Neural cell (in vitro differentiated cells): ENCODE measurements around the gene CARD9.

Experiments
- EP300 ChIP-seq: fragments of 450-650 bp; conservative IDR thresholded peaks from 2 replicates; pipeline ENCODE4 v1.6.1; 2014; ENCODE audit warnings: antibody characterized with exemption, mild to moderate bottlenecking, moderate library complexity; ENCODE audit not compliant: poor library complexity, severe bottlenecking
- EZH2 ChIP-seq: fragments of 200-600, 300-800 bp; shearing (Covaris generic), sonication (generic); IDR thresholded peaks from 2 replicates; pipeline ENCODE4 v1.6.1; 2014; ENCODE audit warnings: antibody characterized with exemption, low read length, borderline replicate concordance, mild to moderate bottlenecking; ENCODE audit not compliant: insufficient read depth, poor library complexity, severe bottlenecking
- MXI1 ChIP-seq: fragments of 450-650 bp; conservative IDR thresholded peaks from 2 replicates; pipeline ENCODE4 v1.6.1; 2014; ENCODE audit warnings: antibody characterized with exemption, mild to moderate bottlenecking; ENCODE audit not compliant: poor library complexity, severe bottlenecking
- POLR2AphosphoS5 ChIP-seq: IDR thresholded peaks from 2 replicates; pipeline ENCODE4 v1.6.1; 2012
- RAD21 ChIP-seq: fragments of 450-650 bp; conservative IDR thresholded peaks from 2 replicates; pipeline ENCODE4 v1.6.1; 2014; ENCODE audit warnings: antibody characterized with exemption, mild to moderate bottlenecking, moderate library complexity
- TAF1 ChIP-seq: IDR thresholded peaks from 2 replicates; pipeline ENCODE4 v1.6.1; 2012; ENCODE audit warnings: low read depth
- TF ChIP-seq, protein P1 (sequence below): fragments of 450-650 bp; IDR thresholded peaks from 2 replicates; pipeline ENCODE4 v1.5.1; 2014; ENCODE audit warnings: antibody characterized with exemption, mild to moderate bottlenecking, moderate library complexity; ENCODE audit not compliant: poor library complexity, severe bottlenecking

DNA sequence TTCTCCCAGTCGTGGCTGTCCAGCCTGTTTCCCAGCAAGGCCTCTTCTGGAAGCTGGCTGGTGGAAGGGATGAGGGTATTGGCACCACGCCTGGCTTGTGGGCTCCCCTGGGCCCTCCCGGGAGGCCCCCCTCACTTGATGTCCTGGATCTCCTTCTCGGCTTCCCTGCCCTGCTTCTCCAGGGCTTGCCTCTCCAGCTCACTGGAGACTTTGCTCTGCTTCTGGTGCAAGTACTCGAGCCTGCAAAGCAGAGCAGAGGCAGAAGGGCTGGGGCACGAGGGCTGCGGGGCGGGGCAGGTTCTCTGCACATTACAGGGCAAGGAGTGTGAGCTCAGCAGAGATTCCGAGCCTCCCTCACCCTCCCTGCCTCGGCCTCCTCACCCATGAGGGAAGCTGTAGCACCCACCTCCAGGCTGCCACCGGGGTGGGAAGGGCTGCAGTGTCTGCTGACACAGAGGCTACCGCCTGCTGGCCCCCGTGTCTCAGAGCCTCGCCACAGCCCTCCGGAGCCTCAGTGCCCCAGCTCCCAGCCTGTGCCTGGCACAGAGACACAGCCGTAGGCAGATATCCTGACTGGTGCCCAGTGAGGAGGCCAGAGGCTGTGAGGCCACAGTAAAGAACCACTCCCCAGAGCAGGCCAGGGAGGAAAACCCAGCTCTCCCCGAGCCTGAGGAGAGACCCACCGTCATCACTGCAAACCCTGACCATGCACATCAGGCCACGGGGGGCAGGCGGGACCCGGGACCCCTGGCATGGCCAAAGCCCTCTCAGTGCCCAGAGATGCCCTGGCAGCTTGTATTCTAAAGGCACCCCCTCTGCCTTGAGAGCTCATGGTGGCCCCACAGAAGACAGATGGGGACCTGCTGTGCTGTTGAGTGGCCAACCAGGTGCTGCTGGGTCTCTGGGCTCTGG is 19.3 kb upstream of the CARD9 start:
- TF ChIP-seq, protein P1, sequence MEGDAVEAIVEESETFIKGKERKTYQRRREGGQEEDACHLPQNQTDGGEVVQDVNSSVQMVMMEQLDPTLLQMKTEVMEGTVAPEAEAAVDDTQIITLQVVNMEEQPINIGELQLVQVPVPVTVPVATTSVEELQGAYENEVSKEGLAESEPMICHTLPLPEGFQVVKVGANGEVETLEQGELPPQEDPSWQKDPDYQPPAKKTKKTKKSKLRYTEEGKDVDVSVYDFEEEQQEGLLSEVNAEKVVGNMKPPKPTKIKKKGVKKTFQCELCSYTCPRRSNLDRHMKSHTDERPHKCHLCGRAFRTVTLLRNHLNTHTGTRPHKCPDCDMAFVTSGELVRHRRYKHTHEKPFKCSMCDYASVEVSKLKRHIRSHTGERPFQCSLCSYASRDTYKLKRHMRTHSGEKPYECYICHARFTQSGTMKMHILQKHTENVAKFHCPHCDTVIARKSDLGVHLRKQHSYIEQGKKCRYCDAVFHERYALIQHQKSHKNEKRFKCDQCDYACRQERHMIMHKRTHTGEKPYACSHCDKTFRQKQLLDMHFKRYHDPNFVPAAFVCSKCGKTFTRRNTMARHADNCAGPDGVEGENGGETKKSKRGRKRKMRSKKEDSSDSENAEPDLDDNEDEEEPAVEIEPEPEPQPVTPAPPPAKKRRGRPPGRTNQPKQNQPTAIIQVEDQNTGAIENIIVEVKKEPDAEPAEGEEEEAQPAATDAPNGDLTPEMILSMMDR = no peak
- no peak for TF ChIP-seq POLR2AphosphoS5
- no peak for TF ChIP-seq EP300
- TF ChIP-seq EZH2 = no peak
- TF ChIP-seq MXI1 = no peak
- TF ChIP-seq RAD21 = no peak
- no peak for TF ChIP-seq TAF1
